HL-60/S4 treated with phorbol 12-myristate 13-acetate at 8.2 ng/mL for 4 days and 3 days (cell line): ENCODE results near the gene GRB10.
"Not testable (repeated sequence)": the region's sequence is repeated elsewhere in the genome, so short reads cannot be mapped to it uniquely, and the experiment has no call there.

Source experiments
- in situ Hi-C: fragments of 300-500 bp; cut with MboI; formaldehyde crosslinking; loops from 2 replicates; pipeline ENCODE4 v1.15.0; 2022; ENCODE audit warnings: low sequenced_read_pairs

The GRB10 gene

GRCh38 chr7:50560865-50561351 lies 221.8 kb downstream of the GRB10 start:
- in situ Hi-C loops: no loop called here

- in situ Hi-C loops: no loop called here
These were observed 222.8 kb downstream of the GRB10 start for GRCh38 chr7:50559881-50560280.

- in situ Hi-C loops: no loop called here
These were observed 224.2 kb downstream of the GRB10 start for GRCh38 chr7:50558294-50559053.

GRCh38 chr7:50557099-50557498 lies 225.6 kb downstream of the GRB10 start:
- in situ Hi-C loops: no loop called here

GRCh38 chr7:50556247-50556991 lies 226.3 kb downstream of the GRB10 start:
- in situ Hi-C loops: no loop called here

GRCh38 chr7:50555594-50556140 lies 227.0 kb downstream of the GRB10 start:
- in situ Hi-C loops: no loop called here

- in situ Hi-C loops: no loop called here
These were observed 228.0 kb downstream of the GRB10 start for GRCh38 chr7:50554431-50555322.

GRCh38 chr7:50553973-50554372 lies 228.7 kb downstream of the GRB10 start:
- in situ Hi-C loops: no loop called here

GRCh38 chr7:50552921-50553320 lies 229.8 kb downstream of the GRB10 start:
- in situ Hi-C loops: no loop called here

- in situ Hi-C loops: no loop called here
These were observed 230.6 kb downstream of the GRB10 start for GRCh38 chr7:50552139-50552538.

- in situ Hi-C loops: not testable (repeated sequence)
These were observed 237.1 kb downstream of the GRB10 start for GRCh38 chr7:50545613-50546012.

- in situ Hi-C loops: no loop called here
These were observed 237.7 kb downstream of the GRB10 start for GRCh38 chr7:50544992-50545391.

GRCh38 chr7:50543776-50544442 lies 238.8 kb downstream of the GRB10 start:
- in situ Hi-C loops: no loop called here

GRCh38 chr7:50542132-50542531 lies 240.6 kb downstream of the GRB10 start:
- in situ Hi-C loops: no loop called here

GRCh38 chr7:50540785-50541579 lies 241.7 kb downstream of the GRB10 start:
- in situ Hi-C loops: no loop called here
